OCI-LY1 (cell line): ENCODE results near the gene PHC1.

ENCODE experiments used
- H2AFZ ChIP-seq: fragments of 200-600 bp; sonication (generic), shearing (Covaris generic); 2 replicates; pipeline ENCODE4 v1.6.0; 2014; ENCODE audit warnings: antibody characterized with exemption, mild to moderate bottlenecking, low read length
- H3F3A ChIP-seq: fragments of 200-600 bp; sonication (generic), shearing (Covaris generic); 2 replicates; pipeline ENCODE4 v1.6.0; 2014; ENCODE audit warnings: mild to moderate bottlenecking, antibody characterized with exemption, low read length, moderate library complexity; ENCODE audit not compliant: insufficient read depth
- H3K27ac ChIP-seq: fragments of 200-600 bp; sonication (generic); 2 replicates; pipeline ENCODE4 v1.5.1; 2014; ENCODE audit warnings: low read length, mixed run types, mild to moderate bottlenecking, low read depth; ENCODE audit not compliant: poor library complexity, severe bottlenecking
- H3K27me3 ChIP-seq: fragments of 200-600 bp; sonication (generic); 2 replicates; pipeline ENCODE4 v1.6.0; 2014; ENCODE audit warnings: antibody characterized with exemption, mild to moderate bottlenecking, low read length, moderate library complexity; ENCODE audit not compliant: insufficient read depth
- H3K36me3 ChIP-seq: fragments of 200-600 bp; sonication (generic); 2 replicates; pipeline ENCODE4 v1.6.1; 2014; ENCODE audit warnings: mild to moderate bottlenecking, antibody characterized with exemption, low read length, moderate library complexity, mixed read lengths; ENCODE audit not compliant: insufficient read depth
- H3K4me1 ChIP-seq: fragments of 200-600 bp; sonication (generic); 2 replicates; pipeline ENCODE4 v1.5.1; 2014; ENCODE audit warnings: mild to moderate bottlenecking, low read length, moderate library complexity; ENCODE audit not compliant: insufficient read depth, severe bottlenecking
- H3K4me2 ChIP-seq: fragments of 200-600 bp; sonication (generic), shearing (Covaris generic); 2 replicates; pipeline ENCODE4 v1.6.1; 2014; ENCODE audit warnings: low read length
- H3K4me3 ChIP-seq: fragments of 200-600 bp; sonication (generic); 2 replicates; pipeline ENCODE4 v1.5.1; 2014; ENCODE audit warnings: low read length, low read depth, mild to moderate bottlenecking, mixed read lengths; ENCODE audit not compliant: poor library complexity, severe bottlenecking
- H3K79me2 ChIP-seq: fragments of 200-600 bp; shearing (Covaris generic); 2 replicates; pipeline ENCODE4 v1.6.1; 2016; ENCODE audit warnings: mixed run types, low read length, mixed read lengths; ENCODE audit not compliant: insufficient read depth
- H3K9ac ChIP-seq: fragments of 200-600 bp; sonication (generic), shearing (Covaris generic); 2 replicates; pipeline ENCODE4 v1.6.1; 2014; ENCODE audit warnings: mild to moderate bottlenecking, low read length, mixed read lengths
- H3K9me2 ChIP-seq: fragments of 200-600 bp; sonication (generic), shearing (Covaris generic); 2 replicates; pipeline ENCODE4 v1.6.1; 2014; ENCODE audit warnings: low read depth, mild to moderate bottlenecking, low read length, mixed read lengths
- H3K9me3 ChIP-seq: fragments of 200-600 bp; shearing (Covaris generic); 2 replicates; pipeline ENCODE4 v1.6.1; 2014; ENCODE audit warnings: low read length, mixed read lengths
- H4K20me1 ChIP-seq: fragments of 200-600 bp; sonication (generic), shearing (Covaris generic); 2 replicates; pipeline ENCODE4 v1.6.0; 2016; ENCODE audit warnings: mild to moderate bottlenecking, low read length; ENCODE audit not compliant: insufficient read depth
- EZH2 ChIP-seq: fragments of 200-600 bp; sonication (generic), shearing (Covaris generic); IDR thresholded peaks from 2 replicates; pipeline ENCODE4 v1.8.0; 2017; ENCODE audit warnings: borderline replicate concordance, mixed run types, mild to moderate bottlenecking, antibody characterized with exemption, low read length, moderate library complexity, mixed read lengths
- TF ChIP-seq, protein P1 (sequence below): fragments of 200-600 bp; sonication (generic), shearing (Covaris generic); IDR thresholded peaks from 2 replicates; pipeline ENCODE4 v1.5.1; 2017; ENCODE audit warnings: mild to moderate bottlenecking, antibody characterized with exemption, low read length, moderate library complexity, mixed read lengths

Gene PHC1

DNA sequence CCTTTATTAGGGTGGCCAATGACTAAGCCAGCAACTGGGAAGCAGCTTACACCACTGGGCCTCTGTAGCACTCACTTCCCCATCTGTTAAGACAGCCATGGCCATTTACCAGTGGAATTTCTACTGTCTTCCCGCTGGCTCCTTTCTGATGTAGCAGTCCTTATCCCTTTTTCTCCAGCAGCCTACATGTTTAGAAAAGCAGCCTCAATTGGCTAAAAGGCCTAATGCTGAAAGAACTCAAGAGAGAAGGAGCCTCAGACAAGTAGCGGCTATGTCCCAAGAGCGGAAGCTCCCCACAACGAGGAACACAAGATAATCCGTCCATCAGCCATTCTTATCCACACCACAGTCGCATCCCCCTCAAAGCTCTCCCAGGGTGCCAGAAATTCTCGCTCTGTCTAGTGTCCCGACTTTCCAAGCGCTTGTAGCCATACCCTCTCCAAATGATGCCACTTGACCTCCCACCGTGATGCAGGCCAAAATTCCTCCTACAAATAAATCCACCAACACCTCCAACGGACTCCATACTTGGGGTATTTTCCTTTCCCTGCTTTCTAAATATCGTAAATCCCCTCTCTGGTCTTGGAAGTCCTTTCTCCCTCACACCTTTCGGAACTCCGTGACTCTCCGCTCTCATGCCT lies 34.5 kb downstream of the PHC1 start:
- Histone ChIP-seq H3K27ac (peak overlapping the region; percentile 79), H3K36me3 (peaks cover 56% of the 10 kb centered on the region), H3K4me3 (peak overlapping the region; percentile 89), H3K9me3 (peaks cover 6% of the 10 kb centered on the region; the same call in 1 of the 2 replicates), H2AFZ (no peak overlapping the region), H3K9ac (peak overlapping the region; percentile 89), H3K27me3 (no peaks in the 10 kb centered on the region), H3K79me2 (peaks cover 41% of the 10 kb centered on the region), H3K4me2 (peak overlapping the region; percentile 90), H4K20me1 (no peaks in the 10 kb centered on the region), H3F3A (no peaks in the 10 kb centered on the region), H3K9me2 (no peaks in the 10 kb centered on the region), H3K4me1 (peaks cover 36% of the 10 kb centered on the region)
- TF ChIP-seq, protein P1, sequence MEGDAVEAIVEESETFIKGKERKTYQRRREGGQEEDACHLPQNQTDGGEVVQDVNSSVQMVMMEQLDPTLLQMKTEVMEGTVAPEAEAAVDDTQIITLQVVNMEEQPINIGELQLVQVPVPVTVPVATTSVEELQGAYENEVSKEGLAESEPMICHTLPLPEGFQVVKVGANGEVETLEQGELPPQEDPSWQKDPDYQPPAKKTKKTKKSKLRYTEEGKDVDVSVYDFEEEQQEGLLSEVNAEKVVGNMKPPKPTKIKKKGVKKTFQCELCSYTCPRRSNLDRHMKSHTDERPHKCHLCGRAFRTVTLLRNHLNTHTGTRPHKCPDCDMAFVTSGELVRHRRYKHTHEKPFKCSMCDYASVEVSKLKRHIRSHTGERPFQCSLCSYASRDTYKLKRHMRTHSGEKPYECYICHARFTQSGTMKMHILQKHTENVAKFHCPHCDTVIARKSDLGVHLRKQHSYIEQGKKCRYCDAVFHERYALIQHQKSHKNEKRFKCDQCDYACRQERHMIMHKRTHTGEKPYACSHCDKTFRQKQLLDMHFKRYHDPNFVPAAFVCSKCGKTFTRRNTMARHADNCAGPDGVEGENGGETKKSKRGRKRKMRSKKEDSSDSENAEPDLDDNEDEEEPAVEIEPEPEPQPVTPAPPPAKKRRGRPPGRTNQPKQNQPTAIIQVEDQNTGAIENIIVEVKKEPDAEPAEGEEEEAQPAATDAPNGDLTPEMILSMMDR: no peak
- no peak for TF ChIP-seq EZH2

DNA sequence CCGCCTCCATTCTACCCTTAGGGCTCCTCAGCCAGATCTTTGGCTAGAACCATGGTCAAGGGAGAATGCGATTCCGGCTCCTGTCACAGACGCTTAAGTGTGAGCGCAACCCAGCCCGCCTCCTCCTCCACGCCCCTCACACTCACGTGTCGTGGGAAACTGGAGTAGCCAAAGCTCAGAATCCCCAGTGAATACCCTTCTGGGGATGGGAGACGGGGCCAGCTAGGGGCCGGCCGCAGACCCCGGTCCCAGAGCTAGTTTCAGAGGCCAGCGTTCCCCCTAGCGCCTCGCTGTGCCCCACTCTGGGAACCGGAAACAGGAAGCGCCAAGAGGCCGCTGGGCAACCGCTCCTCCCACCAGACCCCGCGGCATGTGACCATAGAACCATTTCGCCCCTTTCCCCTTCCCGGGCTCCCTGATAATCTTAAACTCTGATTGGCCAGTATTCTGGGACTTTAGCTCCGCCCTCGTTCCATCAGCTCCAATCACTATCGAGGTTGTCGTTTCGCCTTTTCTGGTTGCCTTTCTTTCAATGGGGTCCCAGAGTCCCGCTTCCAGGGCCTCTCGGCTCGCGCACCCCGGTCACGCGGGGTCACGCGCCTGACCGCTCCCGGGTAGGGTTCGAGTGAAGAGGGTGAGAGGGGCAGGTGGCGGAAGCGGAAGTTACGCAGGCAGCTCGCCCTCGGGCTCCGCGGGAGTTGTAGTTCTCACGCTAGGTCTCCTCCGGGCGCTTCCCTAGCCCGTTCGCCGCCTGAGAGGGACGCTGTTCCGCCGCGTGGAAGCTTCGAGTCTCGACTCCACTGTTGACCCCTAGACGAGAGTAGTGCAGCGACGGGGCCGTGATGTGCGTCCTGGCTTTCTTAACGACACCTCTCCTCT lies 35.3 kb downstream of the PHC1 start, which contains the start of gene M6PR:
Gene M6PR, minus strand, starts transcription at position 304 of the 879 bp plus-strand sequence. CDS start 3,241 bp downstream, outside the sequence.
- H3K27me3 ChIP-seq: no peaks in the 10 kb centered on the region
- H3K4me3 ChIP-seq: peak within 1 kb of the TSS; percentile 89
- H3K4me2 ChIP-seq: peak within 1 kb of the TSS; percentile 90
- H3K9me3 ChIP-seq: peaks cover 6% of the 10 kb centered on the region; the same call in 1 of the 2 replicates
- peak within 1 kb of the TSS; percentile 89 for H3K9ac ChIP-seq
- peak within 1 kb of the TSS; percentile 79 for H3K27ac ChIP-seq
- H3F3A ChIP-seq: no peaks in the 10 kb centered on the region
- no peaks in the 10 kb centered on the region for H3K9me2 ChIP-seq
- TF ChIP-seq EZH2: no peak
- TF ChIP-seq, protein P1: peak; percentile 53
- H2AFZ ChIP-seq: peak within 1 kb of the TSS; percentile 34; the same call in 1 of the 2 replicates
- peaks cover 36% of the 10 kb centered on the region for H3K4me1 ChIP-seq
- peaks cover 56% of the 10 kb centered on the region for H3K36me3 ChIP-seq
- H3K79me2 ChIP-seq: peaks cover 41% of the 10 kb centered on the region
- H4K20me1 ChIP-seq: no peaks in the 10 kb centered on the region

DNA sequence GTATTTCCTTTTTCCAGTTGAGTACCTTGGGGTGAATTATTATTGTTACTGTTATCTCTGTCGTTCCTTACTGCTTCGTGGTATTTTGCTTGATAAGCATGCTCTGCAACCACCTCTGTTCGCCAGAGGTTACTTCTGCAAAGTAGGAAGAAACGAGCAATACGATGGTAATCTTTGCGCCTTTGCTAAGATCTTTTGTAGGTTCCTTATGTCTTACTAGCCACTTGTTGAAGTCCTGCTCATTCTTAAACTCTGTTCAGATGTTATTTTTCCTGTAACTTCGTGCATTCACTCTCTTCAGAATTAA lies 35.9 kb downstream of the PHC1 start:
- Histone ChIP-seq H3F3A (no peaks in the 10 kb centered on the region), H3K4me2 (peak overlapping the region; percentile 90), H3K36me3 (peaks cover 56% of the 10 kb centered on the region), H3K4me3 (peak overlapping the region; percentile 89), H3K27me3 (no peaks in the 10 kb centered on the region), H2AFZ (peak overlapping the region; percentile 34; the same call in 1 of the 2 replicates), H3K27ac (peak overlapping the region; percentile 79), H3K9ac (peak overlapping the region; percentile 89), H3K9me3 (peaks cover 6% of the 10 kb centered on the region; the same call in 1 of the 2 replicates), H3K79me2 (peaks cover 41% of the 10 kb centered on the region), H4K20me1 (no peaks in the 10 kb centered on the region), H3K9me2 (no peaks in the 10 kb centered on the region), H3K4me1 (peaks cover 36% of the 10 kb centered on the region)
- no peak for TF ChIP-seq EZH2
- TF ChIP-seq, protein P1: no peak; the same call in 1 of the 2 replicates
